ENCODE results near the gene SLC6A18. TPM values are rescaled to one million over a fixed set of nuclear protein-coding genes. Genes with fewer than 3 reads are reported as not detected.

The SLC6A18 gene
- total and polyA plus RNA-seq, 2 of the 13 experiments (the other 11 are each of a cell fraction or from before 2014, with no cell fraction given), result not detected

DNA sequence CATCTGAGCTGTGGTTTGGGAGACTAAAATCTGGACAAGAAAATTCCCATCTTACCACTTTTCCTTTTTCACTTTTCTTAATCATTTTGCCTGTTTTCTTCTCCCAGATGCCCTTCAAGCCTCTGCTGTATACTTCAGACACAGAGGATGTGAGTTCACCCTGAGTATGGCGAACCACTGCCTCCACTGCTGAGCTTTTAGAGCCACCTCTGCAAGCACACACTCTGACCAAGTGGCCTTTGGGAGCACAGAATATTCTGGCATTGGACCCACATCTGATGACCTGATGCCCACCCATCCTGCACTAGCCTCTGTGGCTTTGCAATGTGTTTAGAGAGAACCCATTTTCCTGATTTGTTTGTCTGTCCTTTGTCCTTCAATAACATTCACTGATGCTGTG is 37.2 kb downstream of the SLC6A18 start:
- no TSS peak for BruUV-seq (replicated peaks)
- ATAC-seq, result no peak
- TF ChIP-seq ATF1 (CRISPR knock-in tag; IDR thresholded peaks at IDR 0.05) (no peak), MAFK (conservative IDR thresholded peaks at IDR 0.05 in 1 of 2, IDR thresholded peaks at IDR 0.05 in 1 of 2; ENCODE audit: low read length in 2 of 2) (no peak), ZNF670 (CRISPR knock-in tag; IDR thresholded peaks at IDR 0.05; ENCODE audit: borderline replicate concordance) (no peak), CEBPG (CRISPR knock-in tag; IDR thresholded peaks at IDR 0.05) (no peak), PCBP1 (IDR thresholded peaks at IDR 0.05; ENCODE audit: borderline replicate concordance, low read depth, low read length) (no peak), TEAD3 (CRISPR knock-in tag; optimal IDR thresholded peaks at IDR 0.05; ENCODE audit: borderline replicate concordance) (no peak)
- TF ChIP-seq, protein P1, sequence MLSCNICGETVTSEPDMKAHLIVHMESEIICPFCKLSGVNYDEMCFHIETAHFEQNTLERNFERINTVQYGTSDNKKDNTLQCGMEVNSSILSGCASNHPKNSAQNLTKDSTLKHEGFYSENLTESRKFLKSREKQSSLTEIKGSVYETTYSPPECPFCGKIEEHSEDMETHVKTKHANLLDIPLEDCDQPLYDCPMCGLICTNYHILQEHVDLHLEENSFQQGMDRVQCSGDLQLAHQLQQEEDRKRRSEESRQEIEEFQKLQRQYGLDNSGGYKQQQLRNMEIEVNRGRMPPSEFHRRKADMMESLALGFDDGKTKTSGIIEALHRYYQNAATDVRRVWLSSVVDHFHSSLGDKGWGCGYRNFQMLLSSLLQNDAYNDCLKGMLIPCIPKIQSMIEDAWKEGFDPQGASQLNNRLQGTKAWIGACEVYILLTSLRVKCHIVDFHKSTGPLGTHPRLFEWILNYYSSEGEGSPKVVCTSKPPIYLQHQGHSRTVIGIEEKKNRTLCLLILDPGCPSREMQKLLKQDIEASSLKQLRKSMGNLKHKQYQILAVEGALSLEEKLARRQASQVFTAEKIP (CRISPR knock-in tag; IDR thresholded peaks at IDR 0.05; ENCODE audit: borderline replicate concordance), result no peak
- in situ Hi-C loops (cut with HindIII; ENCODE audit: extremely low pct_ligation_motif_present, low pct_unique_long_range_greater_than_20kb) (no loop called here), intact Hi-C loops (cut with micrococcal nuclease; ENCODE audit: unreplicated experiment) (no loop called here)
- Histone ChIP-seq H4K20me1 (ENCODE audit: insufficient read depth, low read length) (no peaks in the 10 kb centered on the region), H3K4me2 (ENCODE audit: low read depth, low read length) (no peak overlapping the region), H3K79me2 (ENCODE audit: insufficient read depth, low read length) (no peaks in the 10 kb centered on the region), H3K27ac (ENCODE audit: extremely low read length, insufficient read depth, low read length) (no peak overlapping the region), H3K4me1 (ENCODE audit: insufficient read depth, low read length) (no peaks in the 10 kb centered on the region), H3K4me3 (replicated peaks in 1 of 3; ENCODE audit: insufficient read depth in 1 of 3, low read depth in 2 of 3, low read length in 3 of 3) (no peak overlapping the region), H2AFZ (ENCODE audit: low read length) (no peak overlapping the region), H3K27me3 (ENCODE audit: control insufficient read depth in 1 of 2, insufficient read depth in 2 of 2, low read length in 2 of 2) (peaks cover 1 to 11% of the 10 kb centered on the region in 2 experiments; a peak in 1 of 5 replicates), H3K36me3 (replicated peaks in 1 of 2; ENCODE audit: control insufficient read depth in 1 of 2, insufficient read depth in 2 of 2, low read length in 2 of 2) (no peaks in the 10 kb centered on the region; a peak in 1 of 5 replicates), H3K9me3 (ENCODE audit: low read length) (no peaks in the 10 kb centered on the region), H3K9ac (ENCODE audit: insufficient read depth, low read depth, low read length) (no peak overlapping the region)
- ChIA-PET CTCF (ENCODE audit: low intra/inter-chr PET ratio, low total read pairs) (no interaction called here), POLR2A (no interaction called here)
- 48% methylated on average over 1 of the region's 1 CpG for whole genome bisulfite sequencing (ENCODE audit: low lambda C conversion rate)
- no peak for FAIRE-seq
- no peak for DNase-seq (ENCODE audit: low spot score)

DNA sequence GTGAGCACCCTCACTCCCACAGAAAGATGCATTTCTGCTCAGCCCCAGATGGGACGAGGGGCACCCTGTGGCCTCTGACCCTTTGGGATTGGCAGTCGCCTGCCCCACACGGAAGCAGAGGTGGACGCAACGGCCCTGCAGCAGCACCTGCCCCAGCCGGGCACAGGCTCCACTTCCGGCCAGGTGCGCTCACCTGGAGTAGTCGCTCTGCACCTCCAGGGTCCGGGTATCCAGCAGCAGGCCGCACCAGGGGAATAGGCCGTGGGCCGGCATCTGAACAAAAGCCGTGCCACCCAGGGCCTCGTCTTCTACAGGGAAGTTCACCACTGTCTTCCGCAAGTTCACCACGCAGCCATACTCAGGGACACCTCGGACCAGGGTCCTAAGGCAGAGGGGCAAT is 39.0 kb downstream of the SLC6A18 start:
- FAIRE-seq, result no peak
- ChIA-PET CTCF (ENCODE audit: low intra/inter-chr PET ratio, low total read pairs) (no interaction called here), POLR2A (no interaction called here)
- 63% methylated on average over 7 of the region's 18 CpGs for WGBS (ENCODE audit: low lambda C conversion rate)
- H2AFZ ChIP-seq (ENCODE audit: low read length), result no peak overlapping the region
- no peaks in the 10 kb centered on the region for H3K9me3 ChIP-seq (ENCODE audit: low read length)
- H3K9ac ChIP-seq (ENCODE audit: insufficient read depth, low read depth, low read length), result no peak overlapping the region
- intact Hi-C loops (cut with micrococcal nuclease; ENCODE audit: unreplicated experiment), result no loop called here
- no peaks in the 10 kb centered on the region for H4K20me1 ChIP-seq (ENCODE audit: insufficient read depth, low read length)
- in situ Hi-C loops (cut with HindIII; ENCODE audit: extremely low pct_ligation_motif_present, low pct_unique_long_range_greater_than_20kb), result no loop called here
- no peak for ATAC-seq
- H3K27ac ChIP-seq (ENCODE audit: extremely low read length, insufficient read depth, low read length), result no peak overlapping the region
- no peak overlapping the region for H3K4me3 ChIP-seq (replicated peaks in 1 of 3; ENCODE audit: insufficient read depth in 1 of 3, low read depth in 2 of 3, low read length in 3 of 3)
- DNase-seq (ENCODE audit: low spot score), result no peak
- H3K36me3 ChIP-seq (replicated peaks in 1 of 2; ENCODE audit: control insufficient read depth in 1 of 2, insufficient read depth in 2 of 2, low read length in 2 of 2), result peaks cover 0 to 2% of the 10 kb centered on the region in 2 experiments; a peak in 1 of 5 replicates
- no peaks in the 10 kb centered on the region for H3K79me2 ChIP-seq (ENCODE audit: insufficient read depth, low read length)
- H3K4me2 ChIP-seq (ENCODE audit: low read depth, low read length), result no peak overlapping the region
- no peaks in the 10 kb centered on the region for H3K4me1 ChIP-seq (ENCODE audit: insufficient read depth, low read length)
- no TSS peak for BruUV-seq (replicated peaks)
- peaks cover 1 to 11% of the 10 kb centered on the region in 2 experiments; a peak in 1 of 5 replicates for H3K27me3 ChIP-seq (ENCODE audit: control insufficient read depth in 1 of 2, insufficient read depth in 2 of 2, low read length in 2 of 2)
- TF ChIP-seq TBL1XR1 (IDR thresholded peaks at IDR 0.05; ENCODE audit: borderline replicate concordance, low read length, partially characterized antibody) (no peak), ZNF451 (CRISPR knock-in tag; IDR thresholded peaks at IDR 0.05) (no peak), ZBTB38 (CRISPR knock-in tag; IDR thresholded peaks at IDR 0.05) (no peak), ZNF224 (CRISPR knock-in tag; IDR thresholded peaks at IDR 0.05) (no peak), ZNF879 (CRISPR knock-in tag; IDR thresholded peaks at IDR 0.05) (no peak), RELA (CRISPR knock-in tag; IDR thresholded peaks at IDR 0.05) (no peak), RORA (CRISPR knock-in tag; IDR thresholded peaks at IDR 0.05) (no peak), RXRB (CRISPR knock-in tag; IDR thresholded peaks at IDR 0.05; ENCODE audit: borderline replicate concordance) (no peak)
- TF ChIP-seq, protein P2, sequence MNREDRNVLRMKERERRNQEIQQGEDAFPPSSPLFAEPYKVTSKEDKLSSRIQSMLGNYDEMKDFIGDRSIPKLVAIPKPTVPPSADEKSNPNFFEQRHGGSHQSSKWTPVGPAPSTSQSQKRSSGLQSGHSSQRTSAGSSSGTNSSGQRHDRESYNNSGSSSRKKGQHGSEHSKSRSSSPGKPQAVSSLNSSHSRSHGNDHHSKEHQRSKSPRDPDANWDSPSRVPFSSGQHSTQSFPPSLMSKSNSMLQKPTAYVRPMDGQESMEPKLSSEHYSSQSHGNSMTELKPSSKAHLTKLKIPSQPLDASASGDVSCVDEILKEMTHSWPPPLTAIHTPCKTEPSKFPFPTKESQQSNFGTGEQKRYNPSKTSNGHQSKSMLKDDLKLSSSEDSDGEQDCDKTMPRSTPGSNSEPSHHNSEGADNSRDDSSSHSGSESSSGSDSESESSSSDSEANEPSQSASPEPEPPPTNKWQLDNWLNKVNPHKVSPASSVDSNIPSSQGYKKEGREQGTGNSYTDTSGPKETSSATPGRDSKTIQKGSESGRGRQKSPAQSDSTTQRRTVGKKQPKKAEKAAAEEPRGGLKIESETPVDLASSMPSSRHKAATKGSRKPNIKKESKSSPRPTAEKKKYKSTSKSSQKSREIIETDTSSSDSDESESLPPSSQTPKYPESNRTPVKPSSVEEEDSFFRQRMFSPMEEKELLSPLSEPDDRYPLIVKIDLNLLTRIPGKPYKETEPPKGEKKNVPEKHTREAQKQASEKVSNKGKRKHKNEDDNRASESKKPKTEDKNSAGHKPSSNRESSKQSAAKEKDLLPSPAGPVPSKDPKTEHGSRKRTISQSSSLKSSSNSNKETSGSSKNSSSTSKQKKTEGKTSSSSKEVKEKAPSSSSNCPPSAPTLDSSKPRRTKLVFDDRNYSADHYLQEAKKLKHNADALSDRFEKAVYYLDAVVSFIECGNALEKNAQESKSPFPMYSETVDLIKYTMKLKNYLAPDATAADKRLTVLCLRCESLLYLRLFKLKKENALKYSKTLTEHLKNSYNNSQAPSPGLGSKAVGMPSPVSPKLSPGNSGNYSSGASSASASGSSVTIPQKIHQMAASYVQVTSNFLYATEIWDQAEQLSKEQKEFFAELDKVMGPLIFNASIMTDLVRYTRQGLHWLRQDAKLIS (CRISPR knock-in tag; IDR thresholded peaks at IDR 0.05), result no peak

All from HepG2 (cell line).